Central memory CD8-positive, alpha-beta T cell (primary cell): ENCODE measurements around the gene JTB.
A peak's percentile ranks its signal among the peaks of the same experiment; 100 is the strongest.
"Not testable (repeated sequence)": the region's sequence is repeated elsewhere in the genome, so short reads cannot be mapped to it uniquely, and the experiment has no call there.

Experiments used
- ATAC-seq: fragments of 150-1000 bp; cut with Tn5 transposase; replicated peaks from 2 replicates; pipeline ENCODE4 v1.10.0; 2022; ENCODE audit warnings: mild to moderate bottlenecking, moderate FRiP score, moderate number of reproducible peaks; ENCODE audit not compliant: poor library complexity, severe bottlenecking; ENCODE audit errors: extremely low read depth
- DNase-seq, 2 donors: peaks; one replicate each; pipeline ENCODE4 v3.0.0; 2021; ENCODE audit warnings: low spot score in 2 of 2
- H3K27ac Mint-ChIP-seq: one replicate; pipeline ENCODE4 v1.8.0; 2022; ENCODE audit warnings: low read depth, mild to moderate bottlenecking, moderate library complexity, mixed read lengths
- H3K27me3 Mint-ChIP-seq: one replicate; pipeline ENCODE4 v1.8.0; 2022; ENCODE audit warnings: mixed read lengths
- H3K36me3 Mint-ChIP-seq: one replicate; pipeline ENCODE4 v1.8.0; 2022; ENCODE audit warnings: mild to moderate bottlenecking, moderate library complexity, mixed read lengths; ENCODE audit not compliant: insufficient read depth
- H3K4me1 Mint-ChIP-seq: one replicate; pipeline ENCODE4 v1.8.0; 2022; ENCODE audit warnings: mixed read lengths
- H3K4me3 Mint-ChIP-seq: one replicate; pipeline ENCODE4 v1.8.0; 2022; ENCODE audit warnings: mild to moderate bottlenecking, moderate library complexity, mixed read lengths
- H3K9me3 Mint-ChIP-seq: one replicate; pipeline ENCODE4 v1.8.0; 2022; ENCODE audit warnings: mixed read lengths

The JTB gene

DNA sequence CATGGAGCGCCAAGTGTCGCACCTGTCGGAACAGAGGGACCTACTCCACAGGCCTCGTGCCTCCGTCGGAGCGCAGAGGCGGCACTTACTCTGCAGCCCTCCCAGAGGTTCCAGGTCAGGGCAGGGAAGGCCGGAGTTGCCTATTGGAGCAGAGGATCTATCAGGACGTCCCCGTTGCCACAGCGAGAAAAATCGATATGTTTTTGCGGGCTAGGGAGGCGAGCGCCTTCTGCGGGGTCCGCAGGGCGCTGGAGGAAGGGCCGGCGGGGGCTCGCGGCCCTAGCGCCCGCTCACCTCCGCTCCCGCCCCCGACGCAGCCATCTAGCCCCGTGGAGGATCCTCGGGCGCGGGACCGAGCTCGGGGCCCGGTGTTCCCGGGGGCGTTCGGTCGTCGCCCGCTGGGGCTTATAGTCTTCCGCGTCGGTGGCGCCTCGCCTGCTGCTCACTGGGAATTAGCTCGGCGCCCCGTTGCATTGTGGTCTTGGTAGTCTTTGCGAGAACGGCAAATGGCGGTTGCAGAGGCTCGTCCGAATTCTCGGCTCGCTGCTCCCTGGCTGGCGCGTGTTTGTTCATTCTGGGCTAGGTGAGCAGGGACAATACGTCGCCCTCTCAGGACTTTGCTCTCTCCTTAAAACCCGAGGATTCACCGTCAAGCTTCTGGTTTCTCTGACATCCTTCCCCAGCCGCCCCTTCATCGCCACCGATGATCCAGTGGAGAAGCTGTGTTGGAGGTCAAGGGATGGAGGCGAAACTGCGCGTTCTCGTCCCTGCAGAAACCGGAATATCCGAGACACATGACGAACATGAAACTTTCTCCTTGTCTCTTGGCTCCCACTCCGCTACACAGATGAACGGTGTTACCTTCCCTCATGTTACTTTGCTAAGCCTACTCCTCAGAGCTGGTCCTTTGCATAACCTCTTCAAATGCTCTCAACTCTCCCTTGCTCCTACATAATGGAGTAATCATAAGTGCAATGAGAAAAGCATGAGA, at the start of gene JTB:
JTB (minus strand) TSS at position 425 of the 991 bp plus-strand sequence; CDS start at position 3, 422 bp downstream.
- Mint-ChIP-seq H3K27ac (peak within 1 kb of the TSS; percentile 89), H3K4me3 (peak within 1 kb of the TSS; percentile 91), H3K9me3 (no peaks in the 10 kb centered on the region), H3K36me3 (peaks cover 27% of the 10 kb centered on the region), H3K27me3 (no peaks in the 10 kb centered on the region), H3K4me1 (peaks cover 31% of the 10 kb centered on the region)
- ATAC-seq (peak; percentile 96), DNase-seq (peak; percentile 59 to 64)

DNA sequence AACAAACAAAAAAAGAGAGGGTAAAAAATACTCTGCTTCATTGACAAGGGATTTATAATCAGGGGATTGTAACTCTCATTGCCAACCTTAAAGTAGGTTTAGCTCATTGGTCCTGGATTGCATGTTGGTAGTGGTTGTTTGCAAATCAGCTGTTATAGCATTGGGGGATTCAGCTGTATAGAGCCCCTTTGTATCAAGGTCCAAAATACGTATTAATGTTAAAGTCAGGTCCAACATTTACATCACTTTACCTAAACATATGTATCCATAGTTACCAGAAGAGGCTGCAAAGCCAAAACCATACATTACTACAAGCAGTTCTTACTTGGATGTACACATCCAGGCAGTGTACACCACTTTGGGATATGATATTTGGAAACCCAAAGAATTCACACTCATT, 42.5 kb upstream of the JTB start:
- Mint-ChIP-seq H3K27ac (no peak overlapping the region), H3K36me3 (peaks cover 2% of the 10 kb centered on the region), H3K9me3 (no peaks in the 10 kb centered on the region), H3K4me3 (no peak overlapping the region), H3K27me3 (no peaks in the 10 kb centered on the region), H3K4me1 (no peaks in the 10 kb centered on the region)
- ATAC-seq = no peak
- no peak for DNase-seq

DNA sequence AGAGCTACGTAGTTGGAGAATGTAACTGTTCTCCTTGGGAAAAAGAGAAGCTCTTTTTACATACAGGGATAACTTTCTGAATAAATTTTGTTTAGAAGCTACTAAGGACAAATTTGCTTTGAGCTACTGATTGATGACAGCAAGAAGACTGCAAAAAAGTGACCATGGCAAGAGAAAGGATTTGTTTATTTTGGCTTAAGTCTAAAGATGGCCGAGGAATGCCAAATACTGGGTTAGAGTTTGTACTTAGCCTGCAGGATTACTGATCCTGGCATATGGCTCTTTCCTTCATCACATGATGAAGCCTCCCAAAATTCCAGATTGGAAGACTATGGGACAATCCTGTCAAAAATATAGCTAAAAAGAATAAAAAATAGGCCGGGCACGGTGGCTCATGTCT, 41.8 kb upstream of the JTB start:
- Mint-ChIP-seq H3K4me1 (no peaks in the 10 kb centered on the region), H3K27me3 (no peaks in the 10 kb centered on the region), H3K27ac (no peak overlapping the region), H3K9me3 (no peaks in the 10 kb centered on the region), H3K4me3 (no peak overlapping the region), H3K36me3 (peaks cover 2% of the 10 kb centered on the region)
- DNase-seq = no peak
- ATAC-seq = no peak

DNA sequence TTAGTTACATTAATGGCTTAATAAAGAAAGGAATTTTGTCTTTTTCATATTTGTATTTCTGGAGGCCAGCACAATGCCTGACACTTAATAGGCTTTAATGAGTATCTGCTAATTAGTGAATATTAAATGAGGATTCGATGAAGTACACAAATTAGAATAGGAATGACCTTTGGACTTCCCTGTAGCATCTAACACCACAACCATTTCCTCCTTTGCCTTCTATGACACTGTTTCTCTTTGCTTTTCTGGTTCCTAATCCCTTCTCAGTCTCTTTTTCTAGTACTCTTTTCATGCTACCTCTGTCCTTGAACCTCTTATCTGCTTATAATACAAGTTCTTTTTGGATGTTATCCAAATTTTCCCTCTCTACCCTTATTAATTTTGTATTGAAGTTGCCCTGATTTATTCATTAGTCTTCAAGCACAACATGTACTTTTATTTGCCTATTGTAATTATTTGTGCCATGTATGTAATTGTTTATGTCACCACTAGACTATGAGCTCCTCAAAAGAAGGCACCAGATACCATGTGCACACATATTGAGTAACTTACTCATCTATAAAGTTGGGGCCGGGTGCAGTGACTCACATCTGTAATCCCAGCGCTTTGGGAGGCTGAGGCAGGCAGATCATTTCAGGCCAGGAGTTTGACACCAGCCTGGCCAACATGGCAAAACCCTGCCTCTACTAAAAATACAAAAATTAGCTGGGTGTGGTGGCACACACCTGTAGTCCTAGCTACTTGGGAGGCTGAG, 36.9 kb upstream of the JTB start:
- DNase-seq = no peak
- no peak overlapping the region for H3K4me3 Mint-ChIP-seq
- H3K36me3 Mint-ChIP-seq = peaks cover 2% of the 10 kb centered on the region
- H3K9me3 Mint-ChIP-seq = no peaks in the 10 kb centered on the region
- ATAC-seq = no peak
- no peaks in the 10 kb centered on the region for H3K4me1 Mint-ChIP-seq
- H3K27ac Mint-ChIP-seq = no peak overlapping the region
- no peaks in the 10 kb centered on the region for H3K27me3 Mint-ChIP-seq

DNA sequence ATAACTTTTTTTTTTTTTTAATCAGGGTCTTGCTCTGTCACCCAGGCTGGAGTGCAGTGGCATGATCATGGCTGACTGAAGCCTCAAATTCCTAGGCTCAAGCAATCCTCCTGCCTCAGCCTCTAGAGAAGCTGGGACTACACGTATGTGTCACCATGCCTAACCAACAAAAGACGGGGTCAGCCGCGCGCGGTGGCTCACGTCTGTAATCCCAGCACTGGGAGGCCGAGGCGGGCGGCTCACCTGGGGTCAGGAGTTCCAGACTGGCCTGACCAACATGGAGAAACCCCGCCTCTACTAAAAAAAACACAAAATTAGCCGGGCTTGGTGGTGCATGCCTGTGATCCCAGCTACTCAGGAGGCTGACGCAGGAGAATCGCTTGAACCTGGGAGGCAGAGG, 35.1 kb upstream of the JTB start:
- H3K27ac Mint-ChIP-seq, H3K9me3 Mint-ChIP-seq, H3K27me3 Mint-ChIP-seq, DNase-seq, ATAC-seq, H3K4me3 Mint-ChIP-seq, H3K36me3 Mint-ChIP-seq, H3K4me1 Mint-ChIP-seq: not testable (repeated sequence)

DNA sequence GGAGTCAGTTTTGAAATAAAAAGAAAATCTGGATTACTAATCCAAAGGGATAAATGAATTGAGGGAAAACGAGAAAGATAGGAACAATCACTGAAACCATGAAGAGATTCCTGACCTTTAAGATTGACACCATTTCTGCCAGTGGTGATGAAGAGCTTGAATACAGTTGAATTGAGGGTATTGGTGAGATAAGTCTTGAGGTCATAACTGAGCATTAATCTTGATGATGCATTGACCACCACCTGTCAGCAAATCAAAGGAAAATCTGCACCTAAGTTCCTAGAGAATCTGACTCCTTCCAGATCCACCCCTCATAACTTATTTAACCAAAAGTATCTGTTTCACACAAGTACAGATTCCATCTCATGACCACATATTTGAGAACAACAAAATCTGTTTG, 34.7 kb upstream of the JTB start:
- Mint-ChIP-seq H3K27ac (no peak overlapping the region), H3K27me3 (no peaks in the 10 kb centered on the region), H3K36me3 (peaks cover 2% of the 10 kb centered on the region), H3K4me1 (no peaks in the 10 kb centered on the region), H3K4me3 (no peak overlapping the region), H3K9me3 (no peaks in the 10 kb centered on the region)
- no peak for DNase-seq
- no peak for ATAC-seq

DNA sequence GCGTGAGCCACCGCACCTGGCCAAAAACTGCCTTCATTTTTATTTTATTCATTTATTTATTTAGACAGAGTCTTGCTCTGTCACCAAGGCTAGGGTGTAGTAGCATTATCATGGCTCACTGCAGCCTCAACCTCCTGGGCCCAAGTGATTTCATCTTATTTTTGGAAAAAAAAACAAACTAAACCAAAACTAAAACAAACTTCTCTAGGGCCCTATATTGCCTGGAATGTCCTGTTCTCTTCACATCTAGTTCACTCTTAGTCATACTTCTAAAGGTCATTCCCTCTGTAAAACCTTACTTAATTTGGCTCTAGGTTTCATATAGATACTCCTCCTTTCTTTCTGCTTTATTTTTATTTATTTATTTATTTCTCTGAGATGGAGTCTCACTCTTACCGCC, 28.7 kb upstream of the JTB start:
- H3K4me3 Mint-ChIP-seq = no peak overlapping the region
- ATAC-seq (no peak), DNase-seq (no peak)
- no peaks in the 10 kb centered on the region for H3K27me3 Mint-ChIP-seq
- no peak overlapping the region for H3K27ac Mint-ChIP-seq
- no peaks in the 10 kb centered on the region for H3K4me1 Mint-ChIP-seq
- H3K9me3 Mint-ChIP-seq = no peaks in the 10 kb centered on the region
- no peaks in the 10 kb centered on the region for H3K36me3 Mint-ChIP-seq

DNA sequence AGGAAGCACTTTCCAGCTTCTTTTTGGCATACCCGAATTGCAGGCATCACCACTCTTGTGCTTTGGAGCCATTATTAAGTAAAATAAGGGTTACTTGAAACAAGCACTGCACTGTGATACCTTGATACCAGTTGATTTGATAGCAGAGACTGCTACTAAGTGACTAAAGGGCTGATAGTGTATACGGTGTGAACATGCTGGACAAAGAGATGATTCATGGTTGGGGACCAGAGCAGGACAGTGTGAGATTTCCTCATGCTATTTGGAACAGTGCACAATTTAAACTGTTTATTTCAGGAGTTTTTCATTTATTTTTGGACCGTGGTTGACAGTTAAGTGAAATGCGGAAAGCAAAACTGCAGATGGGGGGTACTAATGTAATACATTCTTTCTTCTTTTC, 22.9 kb upstream of the JTB start:
- no peak for DNase-seq
- ATAC-seq = no peak
- Mint-ChIP-seq H3K4me1 (peaks cover 4% of the 10 kb centered on the region), H3K36me3 (peaks cover 7% of the 10 kb centered on the region), H3K4me3 (no peak overlapping the region), H3K9me3 (no peaks in the 10 kb centered on the region), H3K27ac (no peak overlapping the region), H3K27me3 (no peaks in the 10 kb centered on the region)

DNA sequence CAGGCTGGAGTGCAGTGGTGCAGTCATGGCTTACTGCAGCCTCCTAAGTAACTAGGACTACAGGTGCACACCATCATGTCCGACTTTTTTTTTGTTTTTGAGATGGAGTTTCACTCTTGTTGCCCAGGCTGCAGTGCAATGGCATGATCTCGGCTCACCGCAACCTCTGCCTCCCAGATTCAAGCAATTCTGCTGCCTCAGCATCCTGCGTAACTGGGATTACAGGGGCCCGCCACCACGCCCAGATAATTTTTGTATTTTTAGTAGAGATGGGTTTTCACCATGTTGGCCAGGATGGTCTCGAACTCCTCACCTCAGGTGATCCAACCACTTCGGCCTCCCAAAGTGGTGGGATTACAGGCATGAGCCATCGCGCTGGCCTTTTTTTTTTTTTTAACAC, 19.4 kb upstream of the JTB start:
- H3K27ac Mint-ChIP-seq = peak overlapping the region; percentile 29
- peaks cover 22% of the 10 kb centered on the region for H3K4me1 Mint-ChIP-seq
- not testable (repeated sequence) for ATAC-seq, H3K27me3 Mint-ChIP-seq, DNase-seq, H3K4me3 Mint-ChIP-seq, H3K9me3 Mint-ChIP-seq
- peaks cover 34% of the 10 kb centered on the region for H3K36me3 Mint-ChIP-seq

DNA sequence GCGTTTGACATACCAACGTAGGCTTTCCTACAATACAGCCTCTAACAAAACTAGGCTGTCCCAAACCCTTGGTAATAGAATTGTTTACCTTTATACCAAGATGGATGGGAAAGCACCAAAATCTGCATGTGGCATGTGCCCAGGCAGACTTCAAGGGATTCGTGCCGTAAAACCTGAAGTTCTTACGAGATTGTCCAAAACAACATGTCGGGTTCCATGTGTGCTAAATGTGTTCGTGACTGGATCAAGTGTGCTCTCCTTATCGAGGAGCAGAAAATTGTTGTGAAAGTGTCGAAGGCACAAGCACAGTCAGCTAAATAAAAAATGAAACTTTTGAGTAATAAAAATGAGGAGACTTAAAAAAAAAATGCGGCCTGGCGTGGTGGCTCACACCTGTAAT, 18.2 kb upstream of the JTB start:
- H3K27me3 Mint-ChIP-seq = no peaks in the 10 kb centered on the region
- no peaks in the 10 kb centered on the region for H3K9me3 Mint-ChIP-seq
- no peak overlapping the region for H3K4me3 Mint-ChIP-seq
- DNase-seq (no peak), ATAC-seq (no peak)
- peak overlapping the region; percentile 59 for H3K27ac Mint-ChIP-seq
- H3K4me1 Mint-ChIP-seq = peaks cover 34% of the 10 kb centered on the region
- H3K36me3 Mint-ChIP-seq = peaks cover 46% of the 10 kb centered on the region

DNA sequence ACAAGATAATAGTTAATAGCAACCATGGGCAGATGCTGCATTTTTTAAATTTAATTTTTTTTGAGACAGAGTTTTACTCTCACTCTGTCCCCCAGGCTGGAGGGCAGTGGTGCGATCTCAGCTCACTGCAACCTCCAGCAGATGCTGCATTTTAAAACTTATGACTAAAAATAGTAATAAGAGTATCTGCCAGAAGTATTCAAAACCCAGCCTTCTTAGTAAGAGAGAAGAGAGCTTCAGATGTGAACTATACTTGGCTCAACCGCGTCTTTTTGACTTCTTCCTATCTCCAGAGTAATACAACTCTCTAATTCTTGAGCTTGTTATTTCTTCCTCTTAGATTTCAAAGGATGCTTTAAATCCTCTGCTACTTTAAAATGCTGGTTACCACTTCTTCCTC, 17.7 kb upstream of the JTB start:
- Mint-ChIP-seq H3K27me3 (no peaks in the 10 kb centered on the region), H3K27ac (peak overlapping the region; percentile 59), H3K4me3 (no peak overlapping the region), H3K36me3 (peaks cover 50% of the 10 kb centered on the region), H3K9me3 (no peaks in the 10 kb centered on the region), H3K4me1 (peaks cover 39% of the 10 kb centered on the region)
- DNase-seq (no peak), ATAC-seq (no peak)

DNA sequence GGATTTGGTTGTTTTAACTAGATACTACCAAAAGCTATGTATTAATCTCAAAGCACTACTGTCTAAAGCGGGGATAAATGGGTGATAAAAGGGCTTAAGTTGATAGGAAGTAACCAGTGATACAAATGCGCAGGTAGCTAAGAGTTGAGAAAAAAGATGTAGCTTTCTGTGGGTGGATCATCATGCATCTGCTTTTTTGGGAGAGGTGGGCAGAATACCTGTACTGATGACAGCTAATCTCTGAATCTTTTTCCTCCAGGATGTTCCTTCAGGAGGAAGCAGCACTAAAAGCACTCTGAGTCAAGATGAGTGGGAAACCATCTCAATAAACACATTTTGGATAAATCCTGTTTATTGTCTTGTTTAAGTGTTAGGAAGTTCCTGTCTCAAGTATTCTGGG, 14.3 kb upstream of the JTB start:
- DNase-seq = no peak
- no peak for ATAC-seq
- H3K4me1 Mint-ChIP-seq = peaks cover 50% of the 10 kb centered on the region
- no peaks in the 10 kb centered on the region for H3K9me3 Mint-ChIP-seq
- H3K27ac Mint-ChIP-seq = peak overlapping the region; percentile 99
- H3K36me3 Mint-ChIP-seq = peaks cover 51% of the 10 kb centered on the region
- H3K27me3 Mint-ChIP-seq = no peaks in the 10 kb centered on the region
- H3K4me3 Mint-ChIP-seq = peak overlapping the region; percentile 97
